ENCODE data around the gene NOL8. TPM values are rescaled to one million over a fixed set of nuclear protein-coding genes. Genes with fewer than 3 reads are reported as not detected.

Gene NOL8
- total and polyA plus RNA-seq, 2 experiments from 2014 or later = 26.0 to 42.7 TPM

GRCh38 chr9:92290785-92291429, 34.2 kb downstream of the NOL8 start:
- peak overlapping the region; percentile 82; the same call in 1 of the 2 replicates for H3K4me2 ChIP-seq
- H3K79me2 ChIP-seq (replicated peaks; ENCODE audit: insufficient read depth) = peaks cover 79% of the 10 kb centered on the region
- peaks cover 9% of the 10 kb centered on the region for H3K27me3 Mint-ChIP-seq (ENCODE audit: insufficient read depth, low read depth, poor library complexity)
- peak overlapping the region; percentile 92 for H3K4me3 ChIP-seq
- no peaks in the 10 kb centered on the region for H3K9me2 ChIP-seq (ENCODE audit: insufficient read depth)
- H3K27ac ChIP-seq (ENCODE audit: low read depth) = no peak overlapping the region
- H3K9me3 Mint-ChIP-seq = peaks cover 2% of the 10 kb centered on the region; the same call in 2 of the 3 replicates
- no peak overlapping the region for H2AFZ ChIP-seq
- TF ChIP-seq ZNF331 (CRISPR knock-in tag; IDR thresholded peaks at IDR 0.05; ENCODE audit: low read depth) = no peak
- TF ChIP-seq ZNF462 (CRISPR knock-in tag; IDR thresholded peaks at IDR 0.05) = no peak
- H3K4me1 ChIP-seq (ENCODE audit: insufficient read depth) = peaks cover 13% of the 10 kb centered on the region; the same call in 1 of the 2 replicates
- H3K27ac Mint-ChIP-seq = 0 out of 2 replicates have a peak overlapping the region, but pooled peaks have one; percentile 24
- ATAC-seq = no peak
- H3K36me3 ChIP-seq (ENCODE audit: insufficient read depth) = peaks cover 36% of the 10 kb centered on the region
- DNase-seq (ENCODE audit: low spot score) = no peak
- peaks cover 13% of the 10 kb centered on the region for H4K20me1 ChIP-seq (replicated peaks; ENCODE audit: insufficient read depth)
- peak overlapping the region; percentile 96; the same call in 2 of the 3 replicates for H3K4me3 Mint-ChIP-seq
- H3K36me3 Mint-ChIP-seq (ENCODE audit: low read depth) = peaks cover 69% of the 10 kb centered on the region
- peaks cover 17% of the 10 kb centered on the region for H3K4me1 Mint-ChIP-seq
- no peaks in the 10 kb centered on the region for H3K27me3 ChIP-seq (ENCODE audit: insufficient read depth)
- H3F3A ChIP-seq (replicated peaks; ENCODE audit: low read depth) = 0 out of 2 replicates have a peak, but pooled peaks cover 3% of the 10 kb centered on the region

- no peak overlapping the region for H3K4me3 Mint-ChIP-seq
Observed at GRCh38 chr9:92289708-92290390, 35.3 kb downstream of the NOL8 start.

More at GRCh38 chr9:92289708-92290390, 35.3 kb downstream of the NOL8 start:
- TF ChIP-seq EZH2phosphoT487 (IDR thresholded peaks at IDR 0.05; ENCODE audit: unreplicated experiment) (no peak), ZNF462 (CRISPR knock-in tag; IDR thresholded peaks at IDR 0.05) (no peak)
- no peak overlapping the region for H3K4me2 ChIP-seq
- peaks cover 21% of the 10 kb centered on the region for H4K20me1 ChIP-seq (replicated peaks; ENCODE audit: insufficient read depth)
- ATAC-seq = no peak
- H3K9me2 ChIP-seq (ENCODE audit: insufficient read depth) = no peaks in the 10 kb centered on the region
- peaks cover 46% of the 10 kb centered on the region for H3K36me3 ChIP-seq (ENCODE audit: insufficient read depth)
- Mint-ChIP-seq H3K27ac (no peak overlapping the region), H3K9me3 (peaks cover 2% of the 10 kb centered on the region; the same call in 2 of the 3 replicates), H3K4me1 (peaks cover 11% of the 10 kb centered on the region), H3K27me3 (ENCODE audit: insufficient read depth, low read depth, poor library complexity) (peaks cover 8% of the 10 kb centered on the region), H3K36me3 (ENCODE audit: low read depth) (peaks cover 80% of the 10 kb centered on the region)
- H3K27ac ChIP-seq (ENCODE audit: low read depth) = no peak overlapping the region
- no peak overlapping the region for H2AFZ ChIP-seq
- no peak for DNase-seq (ENCODE audit: low spot score)
- peaks cover 87% of the 10 kb centered on the region for H3K79me2 ChIP-seq (replicated peaks; ENCODE audit: insufficient read depth)
- no peak overlapping the region for H3K4me3 ChIP-seq
- H3K27me3 ChIP-seq (ENCODE audit: insufficient read depth) = no peaks in the 10 kb centered on the region
- peaks cover 13% of the 10 kb centered on the region; the same call in 1 of the 2 replicates for H3K4me1 ChIP-seq (ENCODE audit: insufficient read depth)
- H3F3A ChIP-seq (replicated peaks; ENCODE audit: low read depth) = 0 out of 2 replicates have a peak, but pooled peaks cover 3% of the 10 kb centered on the region

Data from GM23338 (cell line).